H1 (cell line): ENCODE results near the gene AHDC1. TPM values are rescaled to one million over a fixed set of nuclear protein-coding genes. Genes with fewer than 3 reads are reported as not detected.

Experiments
- CTCF ChIA-PET: fragments of 300-600 bp; sonication (Branson Sonifier 250); formaldehyde crosslinking; loops from one replicate; lab custom pipeline; 2021; ENCODE audit not compliant: partially characterized antibody; lab: Charles Lee
- POLR2A ChIA-PET: fragments of 300-600 bp; sonication (Branson Sonifier 250); formaldehyde crosslinking; loops from one replicate; lab custom pipeline; 2021; ENCODE audit warnings: inconsistent platforms; ENCODE audit not compliant: partially characterized antibody; lab: Charles Lee
- DNase-seq, 2 experiments: peaks; one replicate each; pipeline versions ENCODE4 v3.0.0 to v3.0.0-alpha.2; 2010 to 2022; ENCODE audit warnings: low spot score in 2 of 2, low read depth in 1 of 2, mixed read lengths in 1 of 2
- FAIRE-seq: peaks from 2 replicates; lab custom pipeline; 2011; peaks lifted over from hg19 to GRCh38; lab: Jason Lieb, UNC
- H2AFZ ChIP-seq: 2 replicates; pipeline ENCODE4 v1.8.1; 2012; ENCODE audit warnings: low read length, inconsistent platforms
- H2AK5ac ChIP-seq: 2 replicates; pipeline ENCODE4 v1.6.1; 2013; ENCODE audit warnings: low read depth, low read length
- H2BK120ac ChIP-seq: replicated peaks from 2 replicates; pipeline ENCODE3; 2013; ENCODE audit warnings: low read depth, low read length, inconsistent platforms
- H2BK12ac ChIP-seq: 2 replicates; pipeline ENCODE4 v1.6.1; 2013; ENCODE audit warnings: low read depth, low read length
- H2BK15ac ChIP-seq: 2 replicates; pipeline ENCODE4 v1.6.1; 2013; ENCODE audit warnings: low read length
- H2BK20ac ChIP-seq: 2 replicates; pipeline ENCODE4 v1.6.1; 2013; ENCODE audit warnings: low read length
- H2BK5ac ChIP-seq: 2 replicates; pipeline ENCODE4 v1.6.1; 2013; ENCODE audit warnings: low read depth, low read length
- H3K14ac ChIP-seq: 2 replicates; pipeline ENCODE4 v1.6.1; 2013; ENCODE audit warnings: inconsistent platforms; ENCODE audit not compliant: insufficient read length
- H3K18ac ChIP-seq: 2 replicates; pipeline ENCODE4 v1.6.1; 2013; ENCODE audit warnings: low read length; ENCODE audit errors: extremely low read depth
- H3K23ac ChIP-seq: 2 replicates; pipeline ENCODE4 v1.6.1; 2013; ENCODE audit warnings: inconsistent platforms; ENCODE audit not compliant: insufficient read length
- H3K23me2 ChIP-seq: 2 replicates; pipeline ENCODE4 v1.6.1; 2013; ENCODE audit warnings: low read depth, low read length
- H3K27ac ChIP-seq: 2 replicates; pipeline ENCODE4 v1.6.1; 2011; ENCODE audit warnings: low read depth, low read length, inconsistent platforms
- H3K27me3 ChIP-seq, 4 experiments: replicated peaks in 1 of 4; 1 replicate in 1 of 4; 2 replicates in 3 of 4; pipeline versions ENCODE4 v1.6.1 to v1.8.1; 2011 to 2013; ENCODE audit warnings: low read length in 3 of 4, mild to moderate bottlenecking in 3 of 4, inconsistent platforms in 2 of 4, mixed read lengths in 2 of 4, moderate library complexity in 1 of 4; ENCODE audit not compliant: control insufficient read depth in 3 of 4, insufficient read depth in 3 of 4; ENCODE audit errors: extremely low read depth in 1 of 4
- H3K36me3 ChIP-seq, 4 experiments: 2 replicates each; pipeline versions ENCODE4 v1.6.1 to v1.8.1; 2011 to 2013; ENCODE audit warnings: mild to moderate bottlenecking in 4 of 4, low read length in 3 of 4, moderate library complexity in 2 of 4, control low read depth in 1 of 4, inconsistent platforms in 1 of 4; ENCODE audit not compliant: insufficient read depth in 4 of 4, control insufficient read depth in 2 of 4
- H3K4ac ChIP-seq: replicated peaks from 2 replicates; pipeline ENCODE3; 2013; ENCODE audit warnings: low read length, low read depth, mixed read lengths, inconsistent platforms; ENCODE audit not compliant: insufficient read length
- H3K4me1 ChIP-seq, 4 experiments: replicated peaks in 1 of 4; 1 replicate in 1 of 4; 2 replicates in 3 of 4; pipeline versions ENCODE4 v1.6.1 to v1.8.1; 2011 to 2013; ENCODE audit warnings: low read length in 3 of 4, inconsistent platforms in 2 of 4, mixed read lengths in 1 of 4; ENCODE audit not compliant: insufficient read depth in 4 of 4, control insufficient read depth in 3 of 4
- H3K4me2 ChIP-seq, 2 experiments: 2 replicates each; pipeline versions ENCODE4 v1.6.1 to v1.8.1; 2011 to 2013; ENCODE audit warnings: low read depth in 2 of 2, low read length in 2 of 2, control low read depth in 1 of 2, inconsistent platforms in 1 of 2, mild to moderate bottlenecking in 1 of 2; ENCODE audit not compliant: insufficient read depth in 1 of 2
- H3K4me3 ChIP-seq, 4 experiments: fragments of 200-600, 300-600 bp in 1 of 4; sonication (generic), shearing (Covaris generic), sonication (Bioruptor Twin) in 1 of 4; 2 replicates each; pipeline versions ENCODE4 v1.5.1 to v1.8.1; 2011 to 2016; ENCODE audit warnings: low read length in 4 of 4, low read depth in 3 of 4, control low read depth in 2 of 4, inconsistent platforms in 2 of 4, mild to moderate bottlenecking in 2 of 4, mixed read lengths in 1 of 4, moderate library complexity in 1 of 4; ENCODE audit not compliant: insufficient read depth in 2 of 4; ENCODE audit errors: extremely low read depth in 1 of 4
- H3K56ac ChIP-seq: replicated peaks from 2 replicates; pipeline ENCODE3; 2013; ENCODE audit warnings: low read depth, mild to moderate bottlenecking, mixed read lengths, low read length, inconsistent platforms; ENCODE audit not compliant: insufficient read length
- H3K79me1 ChIP-seq: 2 replicates; pipeline ENCODE4 v1.6.1; 2013; ENCODE audit warnings: low read depth, low read length, control low read depth
- H3K79me2 ChIP-seq, 2 experiments: 2 replicates each; pipeline versions ENCODE4 v1.6.1 to v1.8.1; 2012 to 2013; ENCODE audit warnings: low read length in 2 of 2, mild to moderate bottlenecking in 2 of 2, inconsistent platforms in 1 of 2; ENCODE audit not compliant: insufficient read depth in 2 of 2, control insufficient read depth in 1 of 2
- H3K9ac ChIP-seq, 4 experiments: replicated peaks in 1 of 4; 1 replicate in 1 of 4; 2 replicates in 3 of 4; pipeline versions ENCODE4 v1.6.1 to v1.8.1; 2011 to 2013; ENCODE audit warnings: low read depth in 3 of 4, low read length in 3 of 4, control low read depth in 2 of 4, mild to moderate bottlenecking in 2 of 4, moderate library complexity in 2 of 4, inconsistent platforms in 1 of 4; ENCODE audit errors: extremely low read depth in 1 of 4
- H3K9me3 ChIP-seq, 2 experiments: 2 replicates each; pipeline versions ENCODE4 v1.6.1 to v1.8.1; 2012 to 2013; ENCODE audit warnings: mild to moderate bottlenecking in 2 of 2, moderate library complexity in 2 of 2, control low read depth in 1 of 2, inconsistent platforms in 1 of 2, low read depth in 1 of 2, low read length in 1 of 2, mixed read lengths in 1 of 2; ENCODE audit not compliant: insufficient read depth in 2 of 2
- H4K20me1 ChIP-seq, 2 experiments: replicated peaks in 1 of 2; 2 replicates each; pipeline versions ENCODE3 to v1.8.1; 2011 to 2013; ENCODE audit warnings: inconsistent platforms in 2 of 2, low read length in 2 of 2, mild to moderate bottlenecking in 1 of 2; ENCODE audit not compliant: insufficient read depth in 2 of 2, control insufficient read depth in 1 of 2
- H4K5ac ChIP-seq: 2 replicates; pipeline ENCODE4 v1.6.1; 2013; ENCODE audit warnings: low read length, low read depth, mixed read lengths, inconsistent platforms; ENCODE audit not compliant: insufficient read length
- H4K8ac ChIP-seq: 2 replicates; pipeline ENCODE4 v1.8.0; 2013; ENCODE audit warnings: mild to moderate bottlenecking, moderate library complexity, low read length, inconsistent platforms; ENCODE audit not compliant: insufficient read depth; ENCODE audit errors: extremely low read depth
- H4K91ac ChIP-seq: replicated peaks from 2 replicates; pipeline ENCODE3; 2013; ENCODE audit warnings: low read length, mixed read lengths, inconsistent platforms; ENCODE audit not compliant: insufficient read length
- KDM1A ChIP-seq: fragments of 200-600, 300-600 bp; sonication (generic); IDR thresholded peaks from 2 replicates; pipeline ENCODE4 v1.7.1; 2016; ENCODE audit warnings: mild to moderate bottlenecking, low read length, borderline replicate concordance
- KDM4A ChIP-seq: IDR thresholded peaks from one replicate; pipeline ENCODE4 v1.7.1; 2012; ENCODE audit warnings: low read depth, mild to moderate bottlenecking, moderate library complexity, low read length, inconsistent platforms; ENCODE audit not compliant: severe bottlenecking
- whole genome bisulfite sequencing, 2 experiments: shearing (Covaris generic) in 1 of 2; methylation state at CpG; one replicate each; pipeline versions ENCODE4 v1.1.6 to v1.1.7; 2013 to 2015; ENCODE audit warnings: low lambda C conversion rate in 2 of 2, mixed read lengths in 2 of 2, inconsistent platforms in 1 of 2, low coverage in 1 of 2, missing lambda C conversion rate in 1 of 2; ENCODE audit not compliant: insufficient replicate concordance in 2 of 2, insufficient coverage in 1 of 2, insufficient read length in 1 of 2; ENCODE audit errors: extremely low coverage in 1 of 2, missing lambda C conversion rate in 1 of 2; 5-methylcytosine and 5-hydroxymethylcytosine counted together
- polyA plus RNA-seq, 7 experiments: library from polyadenylated mRNA; depleted of rRNA in 3 of 7; stranded (reverse) in 5 of 7; unstranded in 2 of 7; fragments of >200 nt in 5 of 7; fragments of 200-250 nt in 2 of 7; gene quantifications; 1 replicate in 5 of 7; 2 replicates in 1 of 7; 4 replicates in 1 of 7; pipeline versions ENCODE4 v1.2.1 to v1.2.3, GENCODE V29; 2011 to 2013; ENCODE audit warnings: missing spikeins in 2 of 7, mixed read lengths in 2 of 7
- total RNA-seq: library from RNA; stranded (reverse); fragmentation: NEBNext Ultra II Directional; extraction: Animal tissue kit (Norgen Biotek cat#: 25700); gene quantifications from 2 replicates; pipeline ENCODE4 v1.2.1, GENCODE V29; 2021

Gene AHDC1
- total and polyA plus RNA-seq, 2 of the 8 experiments (the other 6 are each of a cell fraction or from before 2014, with no cell fraction given): 4.4 to 35.1 TPM

DNA sequence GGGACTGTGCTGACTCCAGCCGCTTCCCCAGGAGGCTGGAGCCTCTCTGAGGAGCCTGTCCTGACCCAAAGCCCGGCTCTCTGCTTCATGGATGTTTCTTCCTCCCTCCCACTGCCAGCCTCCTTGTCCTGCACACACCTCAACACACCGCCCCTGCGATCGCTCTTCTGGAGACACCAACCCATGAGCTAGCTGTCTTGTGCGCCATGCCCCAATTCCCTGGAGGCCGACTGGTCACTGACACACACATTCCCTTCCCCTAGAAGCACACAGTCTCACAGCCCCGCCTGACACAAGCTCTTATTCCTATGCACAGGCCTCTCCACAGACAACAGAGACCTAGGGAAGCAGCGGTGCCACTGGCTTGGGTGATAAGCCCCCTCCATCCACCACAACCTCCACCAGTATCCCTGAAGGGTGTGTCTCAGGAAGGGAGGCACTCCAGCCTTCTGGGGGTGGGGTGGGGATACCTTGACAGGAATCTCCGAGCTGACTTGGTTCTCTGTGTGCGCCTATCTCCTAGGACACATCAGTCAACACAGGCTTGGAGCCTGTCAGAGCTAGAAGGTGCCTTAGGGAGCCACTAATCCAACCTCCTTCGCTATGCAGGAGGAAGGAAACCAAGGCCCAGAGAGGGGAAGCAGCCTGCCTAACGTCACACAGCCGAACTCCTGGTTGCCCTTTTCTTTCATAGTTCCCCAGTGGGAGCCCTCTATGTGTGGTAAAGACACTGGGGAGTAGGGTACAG lies 31.1 kb downstream of the AHDC1 start:
- no peak for DNase-seq
- H3K23ac ChIP-seq: no peak overlapping the region
- POLR2A ChIA-PET: interaction anchor here (0.5 to 25.0 kb wide), 10 partner anchors 3 to 272 kb away, joined by 3 to 355 read pairs (median 16); partner anchors contain the start of gene AHDC1
- peaks cover 13% of the 10 kb centered on the region for H3K79me1 ChIP-seq
- TF ChIP-seq KDM1A (peak; percentile 44; the same call in 1 of the 2 replicates), KDM4A (no peak)
- TF ChIP-seq, all 59 proteins: peak for 1
- CTCF ChIA-PET: interaction anchor here (1.0 to 56.1 kb wide), 11 partner anchors 9 to 273 kb away, joined by 3 to 1807 read pairs (median 6); partner anchors contain the start of gene AHDC1
- FAIRE-seq: no peak
- Histone ChIP-seq H3K4me1 (peaks cover 57 to 73% (median 60%) of the 10 kb centered on the region in 4 experiments), H4K91ac (peak overlapping the region; percentile 62), H2BK120ac (peak overlapping the region; percentile 12), H4K20me1 (peaks cover 3 to 19% of the 10 kb centered on the region in 2 experiments), H3K27me3 (no peaks in the 10 kb centered on the region), H4K5ac (peak overlapping the region; percentile 3), H2BK12ac (peak overlapping the region; percentile 11; the same call in 1 of the 2 replicates), H3K27ac (peak overlapping the region; percentile 46), H2AK5ac (0 out of 2 replicates have a peak overlapping the region, but pooled peaks have one; percentile 29), H3K14ac (no peak overlapping the region), H3K18ac (peak overlapping the region; percentile 53; the same call in 1 of the 2 replicates), H3K56ac (no peak overlapping the region), H3K4ac (no peak overlapping the region), H2BK5ac (peak overlapping the region; percentile 91; the same call in 1 of the 2 replicates), H2AFZ (no peak overlapping the region), H3K36me3 (no peaks in the 10 kb centered on the region), H3K9me3 (no peaks in the 10 kb centered on the region), H2BK15ac (peak overlapping the region; percentile 8; the same call in 1 of the 2 replicates), H3K4me2 (peak overlapping the region; percentile 63 to 64), H3K4me3 (peak overlapping the region in 1 of 4 experiments; percentile 49; a peak in 2 of 8 replicates), H4K8ac (no peak overlapping the region), H2BK20ac (peak overlapping the region; percentile 6; the same call in 1 of the 2 replicates), H3K9ac (peak overlapping the region in 1 of 4 experiments; percentile 5; a peak in 1 of 7 replicates), H3K79me2 (peaks cover 0 to 36% of the 10 kb centered on the region in 2 experiments; a peak in 2 of 4 replicates), H3K23me2 (peaks cover 6% of the 10 kb centered on the region; the same call in 1 of the 2 replicates)
- WGBS, 2 experiments: 72% methylated on average over 14 of the region's 14 CpGs; no CpG with 5 or more reads in 1 of the 2 experiments
